Panc1 (cell line): ENCODE results near the gene TMEM130.

Source experiments
- CTCF ChIP-seq: fragments of 450-650 bp; IDR thresholded peaks from 2 replicates; pipeline ENCODE4 v1.5.1; 2017; ENCODE audit warnings: mild to moderate bottlenecking
- POLR2AphosphoS5 ChIP-seq: IDR thresholded peaks from 2 replicates; pipeline ENCODE4 v1.6.1; 2012; ENCODE audit warnings: mild to moderate bottlenecking, low read depth, low read length, moderate library complexity
- REST ChIP-seq, 2 experiments: IDR thresholded peaks; 2 replicates each; pipeline ENCODE4 v1.6.1; 2011 to 2012; ENCODE audit warnings: low read depth in 2 of 2, control low read depth in 1 of 2, low read length in 1 of 2, mild to moderate bottlenecking in 1 of 2, moderate library complexity in 1 of 2; ENCODE audit not compliant: insufficient read depth in 1 of 2
- SIN3A ChIP-seq: IDR thresholded peaks from 2 replicates; pipeline ENCODE4 v1.6.1; 2012; ENCODE audit warnings: low read depth, mild to moderate bottlenecking, low read length, moderate library complexity, borderline replicate concordance; ENCODE audit not compliant: insufficient read depth

GRCh38 chr7:98828368-98828767, 41.4 kb downstream of the TMEM130 start:
- TF ChIP-seq CTCF (no peak), POLR2AphosphoS5 (no peak), REST (IDR thresholded peaks at IDR 0.05; ENCODE audit: insufficient read depth in 1 of 2, low read depth in 2 of 2, low read length in 1 of 2) (no peak), SIN3A (no peak)
